ENCODE results near the gene RTCA. TPM values are rescaled to one million over a fixed set of nuclear protein-coding genes. Genes with fewer than 3 reads are reported as not detected.

The RTCA gene
- total and polyA plus RNA-seq, 4 donors: 22.8 to 37.6 (median 30.5) TPM

DNA sequence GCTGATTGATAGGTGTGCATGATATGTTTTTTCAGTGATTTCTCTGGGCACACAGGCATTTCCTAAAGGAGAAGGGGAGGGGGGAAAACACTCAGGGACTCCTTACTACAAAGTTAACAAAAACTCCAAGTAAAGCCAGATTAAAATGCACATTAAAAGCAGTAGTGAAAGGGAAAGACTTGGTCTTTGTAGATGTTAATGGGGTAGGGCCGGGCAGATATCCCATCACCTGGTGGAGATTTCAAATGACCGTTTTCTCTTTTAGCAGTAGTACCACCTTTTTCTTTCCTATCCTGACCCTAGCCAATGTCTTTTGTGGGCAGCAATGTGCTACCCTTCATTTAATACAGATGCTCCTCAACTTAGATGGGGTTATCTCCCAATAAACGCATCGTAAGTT is 32.5 kb downstream of the RTCA start:
- no peak for ATAC-seq (ENCODE audit: insufficient read depth, low FRiP score)
- Histone ChIP-seq H3K9ac (ENCODE audit: insufficient read depth in 1 of 2, low read length in 2 of 2) (no peak overlapping the region), H3K4me3 (no peak overlapping the region), H3K27me3 (ENCODE audit: control insufficient read depth in 3 of 3, insufficient read depth in 3 of 3, low read length in 2 of 3) (no peaks in the 10 kb centered on the region), H3K9me3 (ENCODE audit: control insufficient read depth in 4 of 4, insufficient read depth in 3 of 4, low read length in 3 of 4) (no peaks in the 10 kb centered on the region), H3K4me1 (ENCODE audit: control insufficient read depth in 5 of 5, insufficient read depth in 5 of 5, low read length in 5 of 5) (peaks cover 0 to 1% (median 0%) of the 10 kb centered on the region in 5 donors), H3K36me3 (ENCODE audit: control insufficient read depth in 4 of 4, insufficient read depth in 4 of 4, low read length in 4 of 4) (peaks cover 0 to 2% (median 0%) of the 10 kb centered on the region in 4 donors), H3K27ac (ENCODE audit: low read depth in 1 of 2, low read length in 1 of 2) (no peak overlapping the region)
- no peak for DNase-seq
- 94 to 99% methylated on average over 4 of the region's 4 CpGs for WGBS, 2 donors
- TF ChIP-seq, protein P1, sequence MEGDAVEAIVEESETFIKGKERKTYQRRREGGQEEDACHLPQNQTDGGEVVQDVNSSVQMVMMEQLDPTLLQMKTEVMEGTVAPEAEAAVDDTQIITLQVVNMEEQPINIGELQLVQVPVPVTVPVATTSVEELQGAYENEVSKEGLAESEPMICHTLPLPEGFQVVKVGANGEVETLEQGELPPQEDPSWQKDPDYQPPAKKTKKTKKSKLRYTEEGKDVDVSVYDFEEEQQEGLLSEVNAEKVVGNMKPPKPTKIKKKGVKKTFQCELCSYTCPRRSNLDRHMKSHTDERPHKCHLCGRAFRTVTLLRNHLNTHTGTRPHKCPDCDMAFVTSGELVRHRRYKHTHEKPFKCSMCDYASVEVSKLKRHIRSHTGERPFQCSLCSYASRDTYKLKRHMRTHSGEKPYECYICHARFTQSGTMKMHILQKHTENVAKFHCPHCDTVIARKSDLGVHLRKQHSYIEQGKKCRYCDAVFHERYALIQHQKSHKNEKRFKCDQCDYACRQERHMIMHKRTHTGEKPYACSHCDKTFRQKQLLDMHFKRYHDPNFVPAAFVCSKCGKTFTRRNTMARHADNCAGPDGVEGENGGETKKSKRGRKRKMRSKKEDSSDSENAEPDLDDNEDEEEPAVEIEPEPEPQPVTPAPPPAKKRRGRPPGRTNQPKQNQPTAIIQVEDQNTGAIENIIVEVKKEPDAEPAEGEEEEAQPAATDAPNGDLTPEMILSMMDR (IDR thresholded peaks at IDR 0.05; ENCODE audit: control extremely low read depth, extremely low read depth): no peak

DNA sequence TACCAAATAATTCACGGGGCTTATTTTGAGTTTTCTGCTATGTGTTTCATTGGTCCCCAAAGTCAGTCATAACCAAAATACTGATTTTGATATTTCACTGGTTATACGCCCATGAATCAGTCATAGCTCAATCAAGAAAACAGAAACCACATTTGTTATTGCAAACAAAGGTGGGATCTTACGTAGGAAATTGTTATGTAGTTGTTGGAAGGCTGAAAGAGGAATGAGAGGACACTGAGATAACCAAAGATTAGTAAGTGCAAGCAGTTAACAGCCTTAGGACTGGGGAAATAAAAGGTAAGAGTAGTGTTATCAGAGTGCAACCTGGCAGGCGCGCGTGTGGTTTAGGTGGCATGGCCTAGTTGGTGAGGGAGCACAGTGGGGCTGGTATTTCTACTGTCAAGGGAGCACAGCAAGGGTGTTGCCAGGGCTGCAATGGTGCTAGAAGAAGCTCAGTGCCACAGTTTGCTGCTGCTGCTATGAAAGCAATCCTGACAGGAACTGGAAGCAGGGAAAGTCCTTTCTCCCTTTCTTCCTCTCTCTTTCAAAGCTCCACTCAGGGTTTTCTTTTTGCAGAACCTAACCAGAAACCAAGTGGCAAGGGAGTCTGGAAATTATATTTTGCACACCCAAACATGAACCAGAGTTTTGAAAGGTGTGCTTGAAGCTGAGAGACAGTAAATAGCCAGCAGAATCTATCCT is 33.7 kb downstream of the RTCA start:
- peaks cover 0 to 2% (median 0%) of the 10 kb centered on the region in 4 donors for H3K36me3 ChIP-seq (ENCODE audit: control insufficient read depth in 4 of 4, insufficient read depth in 4 of 4, low read length in 4 of 4)
- no peak for ATAC-seq (ENCODE audit: insufficient read depth, low FRiP score)
- TF ChIP-seq, protein P1 (IDR thresholded peaks at IDR 0.05; ENCODE audit: control extremely low read depth, extremely low read depth): no peak
- no peak for DNase-seq
- WGBS, 2 donors: 72 to 94% methylated on average over 6 of the region's 6 CpGs
- H3K9me3 ChIP-seq (ENCODE audit: control insufficient read depth in 4 of 4, insufficient read depth in 3 of 4, low read length in 3 of 4): no peaks in the 10 kb centered on the region
- peaks cover 0 to 1% (median 0%) of the 10 kb centered on the region in 5 donors for H3K4me1 ChIP-seq (ENCODE audit: control insufficient read depth in 5 of 5, insufficient read depth in 5 of 5, low read length in 5 of 5)
- no peak overlapping the region for H3K4me3 ChIP-seq
- no peaks in the 10 kb centered on the region for H3K27me3 ChIP-seq (ENCODE audit: control insufficient read depth in 3 of 3, insufficient read depth in 3 of 3, low read length in 2 of 3)
- no peak overlapping the region for H3K27ac ChIP-seq (ENCODE audit: low read depth in 1 of 2, low read length in 1 of 2)
- H3K9ac ChIP-seq (ENCODE audit: insufficient read depth in 1 of 2, low read length in 2 of 2): no peak overlapping the region

DNA sequence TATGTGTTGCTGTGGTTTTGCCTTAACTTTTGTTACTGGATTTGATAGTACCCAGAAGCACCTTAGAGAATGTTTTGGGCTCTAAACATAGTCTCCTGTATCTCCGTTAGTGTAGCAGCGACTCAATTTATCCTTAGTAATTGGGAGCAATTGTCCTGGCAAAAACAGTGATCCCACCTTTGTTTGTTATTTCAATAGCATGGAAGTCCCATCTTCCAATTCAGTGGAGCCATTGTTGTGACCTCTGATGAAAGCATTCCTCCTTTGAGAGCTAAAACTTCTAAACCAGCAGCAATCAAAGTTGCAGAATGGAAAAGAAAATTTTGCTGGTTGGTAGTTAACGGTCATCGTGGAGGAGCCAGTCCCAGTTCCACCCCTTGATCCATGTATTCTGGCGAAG is 34.7 kb downstream of the RTCA start:
- TF ChIP-seq, protein P1 (IDR thresholded peaks at IDR 0.05; ENCODE audit: control extremely low read depth, extremely low read depth): no peak
- DNase-seq (no peak), ATAC-seq (ENCODE audit: insufficient read depth, low FRiP score) (no peak)
- Histone ChIP-seq H3K9ac (ENCODE audit: insufficient read depth in 1 of 2, low read length in 2 of 2) (no peak overlapping the region), H3K9me3 (ENCODE audit: control insufficient read depth in 4 of 4, insufficient read depth in 3 of 4, low read length in 3 of 4) (no peaks in the 10 kb centered on the region), H3K4me3 (no peak overlapping the region), H3K36me3 (ENCODE audit: control insufficient read depth in 4 of 4, insufficient read depth in 4 of 4, low read length in 4 of 4) (no peaks in the 10 kb centered on the region), H3K27ac (ENCODE audit: low read depth in 1 of 2, low read length in 1 of 2) (no peak overlapping the region), H3K4me1 (ENCODE audit: control insufficient read depth in 5 of 5, insufficient read depth in 5 of 5, low read length in 5 of 5) (peaks cover 0 to 1% (median 0%) of the 10 kb centered on the region in 5 donors), H3K27me3 (ENCODE audit: control insufficient read depth in 3 of 3, insufficient read depth in 3 of 3, low read length in 2 of 3) (no peaks in the 10 kb centered on the region)
- WGBS, 2 donors: 96 to 99% methylated on average over 5 of the region's 5 CpGs

Data from lung (tissue), 12 donors.